Left ventricle myocardium inferior (tissue), 1 donor: ENCODE results near the gene TDRD5. TPM values are rescaled to one million over a fixed set of nuclear protein-coding genes. Genes with fewer than 3 reads are reported as not detected.
"Not testable (repeated sequence)": the region's sequence is repeated elsewhere in the genome, so short reads cannot be mapped to it uniquely, and the experiment has no call there.

ENCODE experiments used
- DNase-seq: peaks from one replicate; pipeline ENCODE4 v3.0.0-alpha.2; 2020
- H3K27ac ChIP-seq: fragments of 200-600 bp; replicated peaks from 2 replicates; pipeline ENCODE4 v1.8.0; 2021
- H3K27me3 ChIP-seq: fragments of 200-600 bp; 2 replicates; pipeline ENCODE4 v1.8.0; 2021; ENCODE audit warnings: low read depth
- H3K36me3 ChIP-seq: fragments of 200-600 bp; 2 replicates; pipeline ENCODE4 v1.8.0; 2021
- H3K4me1 ChIP-seq: fragments of 200-600 bp; 2 replicates; pipeline ENCODE4 v1.8.0; 2021
- H3K4me3 ChIP-seq: fragments of 200-600 bp; 2 replicates; pipeline ENCODE4 v1.8.0; 2021; ENCODE audit warnings: mild to moderate bottlenecking, moderate library complexity
- H3K9me3 ChIP-seq: fragments of 200-600 bp; replicated peaks from 2 replicates; pipeline ENCODE4 v1.8.0; 2021
- CTCF ChIP-seq: fragments of 200-600 bp; IDR thresholded peaks from 2 replicates; pipeline ENCODE4 v1.8.0; 2021; ENCODE audit warnings: antibody characterized with exemption, mild to moderate bottlenecking, borderline replicate concordance
- intact Hi-C: fragments of 100-400 bp; cut with micrococcal nuclease; formaldehyde crosslinking; loops from one replicate; pipeline ENCODE4 v1.11.0; 2022
- total RNA-seq: library from RNA; stranded (reverse); fragmentation: NEBNext Ultra II Directional; extraction: Animal tissue kit (Norgen Biotek cat#: 25700); gene quantifications from one replicate; pipeline ENCODE4 v1.2.1, GENCODE V29; 2021
- donor health status: DM: no; HTN: yes; CAD: no; lungs with severe emphysema.

The TDRD5 gene
- total RNA-seq, 1 donor from 2014 or later = not detected

- Histone ChIP-seq H3K4me1 (no peaks in the 10 kb centered on the region), H3K27ac (no peak overlapping the region), H3K9me3 (no peaks in the 10 kb centered on the region), H3K4me3 (no peak overlapping the region), H3K36me3 (no peaks in the 10 kb centered on the region), H3K27me3 (no peaks in the 10 kb centered on the region)
- intact Hi-C loops = no loop called here
- TF ChIP-seq CTCF = no peak
- no peak for DNase-seq
These were observed 39.1 kb downstream of the TDRD5 start for GRCh38 chr1:179630719-179631118.

- H3K4me1 ChIP-seq = peaks cover 11% of the 10 kb centered on the region
- no peak for TF ChIP-seq CTCF
- intact Hi-C loops = no loop called here
These were observed 41.2 kb downstream of the TDRD5 start for GRCh38 chr1:179632868-179633267.

GRCh38 chr1:179637211-179637860, 45.7 kb downstream of the TDRD5 start:
- Histone ChIP-seq H3K27me3 (peaks cover 6% of the 10 kb centered on the region), H3K4me3 (no peak overlapping the region), H3K4me1 (peaks cover 11% of the 10 kb centered on the region), H3K27ac (no peak overlapping the region), H3K9me3 (no peaks in the 10 kb centered on the region), H3K36me3 (no peaks in the 10 kb centered on the region)
- no peak for DNase-seq
- no peak for TF ChIP-seq CTCF
- intact Hi-C loops = no loop called here

More at GRCh38 chr1:179632868-179633267, 41.2 kb downstream of the TDRD5 start:
- DNase-seq = no peak
- H3K4me3 ChIP-seq = no peak overlapping the region
- no peaks in the 10 kb centered on the region for H3K36me3 ChIP-seq
- H3K27me3 ChIP-seq = no peaks in the 10 kb centered on the region
- H3K27ac ChIP-seq = no peak overlapping the region
- H3K9me3 ChIP-seq = no peaks in the 10 kb centered on the region

GRCh38 chr1:179661018-179661417, 69.4 kb downstream of the TDRD5 start:
- Histone ChIP-seq H3K27me3 (no peaks in the 10 kb centered on the region), H3K36me3 (no peaks in the 10 kb centered on the region), H3K4me1 (no peaks in the 10 kb centered on the region), H3K9me3 (peaks cover 40% of the 10 kb centered on the region), H3K4me3 (no peak overlapping the region), H3K27ac (no peak overlapping the region)
- DNase-seq = no peak
- TF ChIP-seq CTCF = no peak
- intact Hi-C loops = no loop called here

DNA sequence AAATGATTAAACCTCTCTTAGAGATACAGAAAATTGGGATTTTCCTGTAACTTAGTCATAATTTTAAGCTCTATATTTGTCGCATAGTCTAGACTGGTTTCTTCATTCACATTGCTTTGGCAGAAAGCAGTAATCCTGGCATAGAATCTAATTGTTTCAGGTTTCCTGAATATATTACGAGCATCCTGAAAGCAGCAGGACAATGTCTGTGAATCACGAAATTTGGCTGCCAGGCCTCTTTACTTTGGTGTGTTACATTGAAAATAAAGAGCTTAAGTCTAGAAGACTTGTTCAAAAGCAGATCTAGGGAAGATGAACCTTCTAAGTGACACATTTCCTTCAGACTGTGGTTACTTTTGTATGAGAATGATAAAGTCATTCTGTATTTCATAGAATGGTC, 72.2 kb downstream of the TDRD5 start:
- Histone ChIP-seq H3K27ac (no peak overlapping the region), H3K9me3 (peaks cover 24% of the 10 kb centered on the region), H3K4me3 (no peak overlapping the region), H3K36me3 (no peaks in the 10 kb centered on the region), H3K27me3 (no peaks in the 10 kb centered on the region), H3K4me1 (no peaks in the 10 kb centered on the region)
- intact Hi-C loops = no loop called here
- DNase-seq = no peak
- no peak for TF ChIP-seq CTCF

DNA sequence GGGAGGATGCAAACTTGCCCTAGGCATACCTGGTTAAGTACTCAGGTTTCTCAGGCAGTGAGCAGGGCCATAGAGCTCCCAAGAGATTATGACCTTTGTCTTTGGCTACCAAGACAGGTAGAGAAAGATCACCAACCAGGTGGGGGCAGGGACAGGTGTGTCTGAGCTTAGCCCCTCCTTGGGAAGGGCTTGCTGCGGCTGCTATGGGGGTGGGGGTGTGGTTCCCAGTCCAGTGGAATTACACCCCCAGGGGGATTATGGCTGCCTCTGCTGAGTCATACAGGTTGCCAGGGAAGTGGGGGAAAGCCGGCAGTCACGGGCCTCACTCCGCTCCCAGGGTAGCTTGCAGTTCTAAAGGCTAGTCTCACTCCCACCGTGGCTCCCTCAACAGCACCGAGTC, 86.2 kb downstream of the TDRD5 start:
- no peak for TF ChIP-seq CTCF
- intact Hi-C loops = no loop called here
- H3K36me3 ChIP-seq = no peaks in the 10 kb centered on the region
- no peaks in the 10 kb centered on the region for H3K4me1 ChIP-seq
- no peak for DNase-seq
- no peak overlapping the region for H3K4me3 ChIP-seq
- peaks cover 17% of the 10 kb centered on the region for H3K27me3 ChIP-seq
- H3K9me3 ChIP-seq = peaks cover 32% of the 10 kb centered on the region
- H3K27ac ChIP-seq = no peak overlapping the region

- H3K27ac ChIP-seq, intact Hi-C loops, DNase-seq, H3K4me3 ChIP-seq, H3K9me3 ChIP-seq, H3K4me1 ChIP-seq, H3K36me3 ChIP-seq: not testable (repeated sequence)
- H3K27me3 ChIP-seq = peaks cover 56% of the 10 kb centered on the region
These were observed 102.9 kb downstream of the TDRD5 start for GRCh38 chr1:179694530-179694929.
